Umbilical cord (tissue), 2 donors: ENCODE data around the gene ATR. TPM values are rescaled to one million over a fixed set of nuclear protein-coding genes. Genes with fewer than 3 reads are reported as not detected.

ENCODE experiments used
- DNase-seq: peaks from one replicate; pipeline ENCODE4 v3.0.0-alpha.2; 2015; ENCODE audit warnings: low spot score
- total RNA-seq: library from RNA; depleted of rRNA; stranded (reverse); fragments of >200 nt; gene quantifications from one replicate; pipeline ENCODE4 v1.2.3, GENCODE V29; 2014; ENCODE audit warnings: low replicate concordance; ENCODE audit not compliant: insufficient read depth

The ATR gene
- total RNA-seq, 1 donor from 2014 or later, result 16.6 TPM

GRCh38 chr3:142523921-142524566, 54.5 kb downstream of the ATR start:
- DNase-seq, result no peak

GRCh38 chr3:142509079-142509478, 69.5 kb downstream of the ATR start:
- no peak for DNase-seq

DNA sequence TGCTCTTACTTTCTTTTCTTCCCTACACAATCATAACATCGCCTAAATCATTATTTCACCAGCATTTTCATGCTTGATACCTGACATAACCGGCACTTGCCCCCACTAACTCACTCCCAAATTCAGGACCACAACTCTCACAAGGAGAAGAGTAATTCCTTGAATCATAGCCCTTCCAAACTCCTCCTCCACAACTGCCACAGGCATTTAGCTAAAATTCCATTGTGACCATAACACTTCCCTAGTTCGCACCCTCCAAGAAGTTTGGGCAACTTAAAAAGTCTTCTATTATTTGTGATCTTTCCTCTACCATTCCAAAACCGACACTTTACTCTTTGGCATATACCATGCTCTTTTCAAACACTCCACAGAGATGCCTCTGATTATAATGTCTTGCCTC, 71.3 kb downstream of the ATR start:
- DNase-seq, result no peak

DNA sequence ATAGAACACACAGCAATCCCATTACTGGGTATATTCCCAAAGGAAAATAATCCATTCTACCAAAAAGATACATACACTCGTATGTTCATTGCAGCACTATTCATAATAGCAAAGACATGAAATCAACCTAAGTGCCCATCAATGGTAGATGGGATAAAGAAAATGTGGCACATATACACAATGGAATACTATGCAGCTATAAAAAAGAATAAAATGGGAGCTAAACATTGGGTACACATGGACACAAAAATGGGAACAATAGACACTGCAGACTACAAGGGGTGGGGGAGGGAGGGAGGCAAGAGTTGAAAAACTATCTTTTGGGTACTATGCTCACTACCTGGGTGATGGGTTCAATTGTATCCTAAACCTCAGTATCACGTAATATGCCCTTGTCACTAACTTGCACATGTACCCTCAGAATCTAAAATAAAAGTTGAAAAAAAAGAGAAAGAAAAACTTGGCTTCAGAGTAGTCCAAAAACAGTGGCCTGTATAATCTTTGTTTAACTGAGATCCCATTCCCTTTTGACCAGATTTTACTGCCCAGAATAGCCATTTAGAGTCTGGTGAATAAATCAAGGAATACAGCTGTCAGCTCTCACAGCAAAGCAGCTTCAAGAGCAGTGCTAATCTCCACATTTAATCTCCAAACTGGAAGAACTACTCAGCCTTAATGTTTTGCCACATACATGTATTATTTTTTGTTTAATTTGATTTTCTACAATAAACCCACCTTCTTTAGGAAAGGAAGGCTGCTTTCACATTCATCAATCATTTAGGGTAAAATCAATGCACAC, 76.1 kb downstream of the ATR start:
- peak; percentile 19 for DNase-seq

DNA sequence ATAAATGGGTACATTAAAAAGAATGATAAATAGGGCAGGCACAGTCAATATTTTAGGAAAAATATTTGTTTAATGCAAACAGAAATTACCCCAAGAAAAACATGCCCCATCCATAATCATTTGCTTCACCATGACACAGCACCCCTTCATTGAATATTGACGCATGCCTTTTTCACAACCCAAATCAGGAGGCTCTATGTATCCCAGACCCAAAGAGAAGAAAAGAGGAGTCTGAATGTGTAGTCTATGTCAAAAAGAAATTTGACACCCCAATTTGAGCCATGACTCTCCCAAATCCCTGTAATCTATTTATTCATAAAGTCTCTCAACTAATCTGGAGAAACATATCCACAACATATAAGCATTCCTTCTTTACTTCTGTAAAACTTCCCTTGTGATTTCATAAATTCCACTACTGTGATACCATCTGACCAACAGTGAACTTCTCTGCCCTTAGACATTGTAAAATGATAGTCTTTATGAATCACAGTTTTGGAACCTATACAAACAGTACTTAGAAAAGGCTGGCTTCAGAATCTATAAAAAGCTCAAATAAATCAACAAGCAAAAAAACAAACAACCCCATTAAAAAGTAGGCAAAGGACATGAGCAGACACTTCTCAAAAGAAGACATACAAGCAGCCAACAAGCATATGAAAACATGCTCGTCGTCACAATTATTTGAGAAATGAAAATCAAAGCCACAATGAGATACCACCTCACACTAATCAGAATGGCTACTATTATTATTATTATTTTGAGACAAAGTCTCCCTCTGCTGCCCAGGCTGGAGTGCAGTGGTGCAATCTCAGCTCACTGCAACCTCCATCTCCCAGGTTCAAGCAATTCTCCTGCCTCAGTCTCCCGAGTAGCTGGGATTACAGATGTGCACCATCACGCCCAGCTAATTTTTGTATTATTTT, 77.3 kb downstream of the ATR start:
- peak; percentile 75 for DNase-seq

GRCh38 chr3:142500211-142500610, 78.3 kb downstream of the ATR start:
- no peak for DNase-seq

DNA sequence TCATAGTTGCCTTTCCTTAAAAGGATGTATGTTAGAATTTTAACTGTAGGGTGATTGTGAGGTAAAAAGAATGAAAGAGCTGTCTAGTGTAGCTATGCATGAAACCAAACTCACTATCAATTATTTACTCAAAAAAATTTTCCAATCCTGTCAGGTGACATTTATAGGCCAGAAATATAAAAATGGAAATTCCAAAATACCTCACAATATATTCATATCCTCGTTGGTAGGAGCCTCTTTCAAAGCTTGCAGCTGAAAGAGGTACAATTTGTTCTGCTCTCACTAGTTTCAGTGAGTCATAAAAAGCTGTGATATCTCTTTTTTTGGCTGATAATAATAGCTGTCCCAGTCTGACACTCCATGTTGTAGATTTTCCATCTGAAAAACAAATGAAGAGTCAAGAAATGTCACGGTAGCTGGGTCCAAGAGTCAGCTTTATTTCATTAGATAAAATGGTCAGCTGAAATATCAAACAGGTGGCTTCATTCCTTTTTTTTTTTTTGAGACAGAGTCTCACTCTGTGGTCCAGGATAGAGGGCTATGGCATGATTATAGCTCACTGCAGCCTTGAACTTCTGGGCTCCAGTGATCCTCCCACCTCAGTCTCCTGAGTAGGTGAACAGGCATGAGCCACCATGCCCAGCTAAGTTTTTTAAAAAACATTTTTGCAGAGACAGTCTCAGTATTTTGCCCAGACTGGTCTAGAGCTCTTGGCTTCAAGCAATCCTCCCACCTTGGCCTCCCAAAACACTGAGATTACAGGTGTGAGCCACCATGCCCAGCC, 79.9 kb downstream of the ATR start:
- DNase-seq, result no peak

DNA sequence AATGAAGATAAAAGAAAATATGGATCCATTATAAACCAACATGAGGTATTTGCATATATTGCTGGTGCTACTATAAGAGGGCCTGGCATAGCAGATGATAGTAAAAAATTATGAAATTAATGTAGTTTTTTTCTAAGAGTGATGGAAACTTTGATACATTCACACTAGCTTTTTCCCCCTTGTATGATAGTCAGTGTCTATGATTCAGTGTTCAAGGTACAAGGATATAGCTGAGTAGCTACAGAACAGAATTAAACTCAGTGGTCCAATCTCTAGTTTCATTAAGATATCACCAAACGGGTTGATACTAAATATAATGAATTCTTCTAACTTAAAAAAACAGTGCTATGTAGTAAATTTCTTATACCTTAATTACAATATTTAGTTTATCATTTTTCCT, 80.8 kb downstream of the ATR start:
- DNase-seq, result no peak

- DNase-seq, result no peak
Measured at GRCh38 chr3:142495103-142495502, 83.4 kb downstream of the ATR start.

DNA sequence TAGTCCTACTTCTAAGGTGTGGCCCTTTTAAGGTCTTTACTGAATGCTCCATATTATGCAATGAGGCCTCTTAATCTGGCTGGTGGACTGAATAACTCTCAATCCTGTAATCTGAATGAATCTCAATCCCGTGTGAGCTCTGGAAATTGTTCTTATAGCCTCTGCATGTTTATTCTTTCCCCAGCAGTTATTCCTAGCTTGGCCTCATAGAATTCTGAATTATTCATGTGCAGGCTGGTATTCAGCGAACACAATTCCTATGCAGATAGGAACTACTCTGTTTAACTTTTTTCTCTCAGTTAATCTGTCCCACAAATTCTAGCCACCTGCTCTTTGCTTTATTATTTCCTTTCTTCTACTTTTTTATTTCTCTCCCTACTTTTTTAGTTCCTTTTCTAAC, 86.3 kb downstream of the ATR start:
- DNase-seq, result no peak

DNA sequence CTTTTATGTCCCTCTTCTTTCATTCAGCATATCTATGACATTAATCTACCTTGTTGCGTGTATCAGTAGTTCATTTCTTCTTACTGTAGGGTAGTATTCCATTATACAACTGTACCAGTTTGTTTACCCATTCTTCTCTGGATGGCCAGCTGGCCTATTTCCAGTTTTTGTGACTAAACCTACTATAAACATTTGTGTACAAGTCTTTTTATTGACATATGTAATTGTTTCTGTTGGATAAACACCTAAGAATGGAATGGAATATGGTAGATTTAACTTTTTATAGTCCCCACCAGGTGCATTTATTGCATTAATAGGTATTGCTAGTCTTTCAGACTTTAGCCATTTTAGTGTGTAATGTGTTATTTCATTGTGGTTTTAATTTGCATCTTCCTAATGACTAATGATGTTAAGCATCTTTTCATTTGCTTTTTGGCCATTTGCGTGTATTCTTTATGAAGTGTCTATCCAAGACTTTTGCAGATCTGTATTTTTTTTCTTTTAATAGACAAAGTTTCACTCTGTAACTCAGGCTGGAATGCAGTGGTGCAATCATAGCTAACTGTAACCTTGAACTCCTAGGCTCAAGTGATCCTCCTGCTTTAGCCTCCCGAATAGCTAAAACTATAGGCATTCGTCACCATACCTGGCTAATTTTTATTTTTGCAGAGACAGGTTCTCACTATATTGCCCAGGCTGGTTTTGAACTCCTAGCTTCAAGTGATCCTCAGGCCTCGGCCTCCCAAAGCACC, 88.8 kb downstream of the ATR start:
- no peak for DNase-seq

DNA sequence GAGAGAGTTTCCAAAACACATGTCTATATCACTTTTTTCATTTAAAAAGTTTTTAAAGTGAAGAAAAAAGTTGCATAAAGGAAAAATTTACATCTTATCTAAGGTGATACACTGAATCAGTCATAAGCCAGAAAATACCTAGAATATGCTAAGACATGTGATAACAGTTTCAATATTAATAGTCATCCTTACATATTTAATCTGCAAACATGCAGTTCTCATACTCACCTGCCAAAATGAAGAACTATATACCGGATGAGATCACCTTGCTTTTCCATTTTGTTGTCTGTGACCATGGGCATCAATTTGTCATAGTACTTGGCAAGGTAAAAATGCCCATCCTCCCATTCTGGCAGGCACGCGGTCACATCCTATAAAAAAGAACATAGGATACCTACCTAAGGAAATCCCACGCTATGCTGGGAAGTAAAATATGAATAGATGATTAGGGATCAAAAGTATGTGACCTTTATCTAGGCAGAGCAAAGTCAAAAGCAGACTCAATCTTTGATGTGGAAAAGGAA, 93.6 kb downstream of the ATR start:
- no peak for DNase-seq

GRCh38 chr3:142481196-142481595, 97.3 kb downstream of the ATR start:
- DNase-seq, result no peak

- no peak for DNase-seq
Measured at GRCh38 chr3:142470826-142471225, 107.7 kb downstream of the ATR start.

DNA sequence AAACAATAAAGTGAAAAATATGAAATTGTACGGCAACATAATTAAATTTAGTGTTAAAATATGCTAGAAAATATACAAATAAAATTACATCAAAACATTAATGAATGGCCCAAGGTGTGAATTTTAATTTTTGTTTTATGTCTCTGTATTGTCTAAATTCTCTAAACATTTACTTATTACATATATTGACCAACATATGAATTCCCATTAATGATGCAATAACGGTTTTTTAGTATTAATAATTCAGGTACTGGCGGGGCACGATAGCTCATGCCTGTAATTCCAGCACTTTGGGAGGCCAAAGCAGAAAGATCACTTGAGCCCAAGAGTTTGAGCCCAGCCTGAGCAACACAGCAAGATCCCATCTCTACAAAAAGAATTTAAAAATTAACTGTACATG, 110.1 kb downstream of the ATR start:
- no peak for DNase-seq

DNA sequence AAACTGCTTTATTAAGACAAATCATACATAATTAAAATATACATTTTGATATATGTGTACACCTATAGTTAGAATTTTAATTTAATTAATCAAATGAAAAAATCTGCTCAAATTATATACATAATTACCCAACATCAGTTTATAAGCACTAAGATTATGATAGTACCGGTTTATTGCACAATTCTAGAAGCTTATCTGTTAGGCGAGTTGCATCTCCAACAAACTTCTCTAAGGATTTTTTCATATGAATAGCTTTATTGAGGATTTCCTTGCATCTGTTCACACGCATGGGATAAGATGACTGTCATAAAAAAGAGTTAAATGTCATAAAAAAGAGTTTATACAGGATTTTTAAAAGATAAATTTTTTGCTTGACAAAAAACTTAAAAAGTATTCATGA, 110.8 kb downstream of the ATR start:
- DNase-seq, result peak; percentile 63

- DNase-seq, result no peak
Measured at GRCh38 chr3:142460689-142461088, 117.8 kb downstream of the ATR start.

GRCh38 chr3:142459929-142460328, 118.6 kb downstream of the ATR start:
- no peak for DNase-seq

DNA sequence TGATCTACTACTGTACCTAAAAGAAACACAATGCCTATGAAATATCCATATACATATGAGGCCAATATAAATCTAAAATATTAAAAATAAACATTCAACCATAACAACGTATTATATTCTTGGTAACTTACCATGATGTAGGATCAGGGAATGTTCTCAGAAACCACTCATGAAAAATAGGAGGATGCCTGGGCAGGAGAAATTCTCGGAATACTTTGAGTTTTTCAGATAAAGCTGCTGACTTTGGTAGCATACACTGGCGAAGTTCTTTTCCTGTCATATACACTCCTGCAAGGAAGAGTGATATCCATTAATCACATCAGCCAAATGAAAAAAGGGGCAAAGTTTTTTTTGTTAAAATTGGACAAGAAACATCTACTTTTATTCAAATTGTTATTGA, 119.4 kb downstream of the ATR start:
- no peak for DNase-seq

DNA sequence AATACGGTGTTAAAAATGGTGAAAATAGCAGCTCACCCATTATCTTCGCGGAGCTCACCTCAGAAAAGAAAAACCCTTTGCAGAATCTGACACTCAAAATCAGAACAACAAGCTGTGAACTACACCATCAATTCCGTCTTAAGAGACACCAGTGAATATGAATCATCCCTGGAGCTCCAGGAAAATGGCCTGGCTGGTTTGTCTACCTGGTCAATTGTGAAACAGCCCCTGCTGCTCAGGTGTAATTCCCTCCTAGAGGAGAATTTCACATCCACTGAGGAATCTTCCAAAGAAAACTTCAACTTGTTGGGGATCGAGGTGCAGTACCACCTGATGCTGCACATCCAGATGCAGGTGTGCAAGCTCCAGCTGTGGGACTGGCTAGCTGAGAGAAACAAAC, 127.7 kb downstream of the ATR start:
- DNase-seq, result no peak

DNA sequence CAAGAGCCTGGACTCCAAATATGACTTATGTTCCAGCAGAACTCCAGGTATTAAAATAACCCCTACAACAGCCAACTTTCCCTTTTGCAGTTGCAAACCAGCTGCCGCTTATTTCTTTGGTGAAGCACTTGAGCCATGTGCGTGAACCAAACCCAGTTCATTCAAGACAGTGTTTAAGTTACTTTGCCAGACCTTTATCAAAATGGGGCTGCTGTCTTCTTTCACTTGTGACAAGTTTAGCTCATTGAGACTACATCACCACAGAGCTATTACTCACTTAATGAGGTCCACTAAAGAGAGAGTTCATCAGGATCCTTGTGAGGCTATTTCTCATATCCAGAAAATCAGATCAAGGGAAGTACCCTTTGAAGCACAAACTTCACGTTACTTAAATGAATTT, 128.3 kb downstream of the ATR start:
- DNase-seq, result peak; percentile 57
